EL (cell line): ENCODE measurements around the gene FUT8.
A peak's percentile ranks its signal among the peaks of the same experiment; 100 is the strongest.
"Not testable (repeated sequence)": the region's sequence is repeated elsewhere in the genome, so short reads cannot be mapped to it uniquely, and the experiment has no call there.

Experiments used
- DNase-seq: peaks from one replicate; pipeline ENCODE4 v3.0.0-alpha.2; 2016

FUT8 gene

GRCh38 chr14:65456247-65456646 is 43.7 kb downstream of the FUT8 start:
- DNase-seq: no peak

GRCh38 chr14:65461730-65462129 is 49.2 kb downstream of the FUT8 start:
- peak; percentile 8 for DNase-seq

- peak; percentile 81 for DNase-seq
Observed at GRCh38 chr14:65462411-65462810, 49.9 kb downstream of the FUT8 start.

GRCh38 chr14:65465584-65465983 is 53.1 kb downstream of the FUT8 start:
- no peak for DNase-seq

GRCh38 chr14:65467926-65468325 is 55.4 kb downstream of the FUT8 start:
- DNase-seq: not testable (repeated sequence)

- no peak for DNase-seq
Observed at GRCh38 chr14:65469903-65470302, 57.4 kb downstream of the FUT8 start.

GRCh38 chr14:65470404-65470880 is 57.9 kb downstream of the FUT8 start:
- DNase-seq: no peak

- DNase-seq: no peak
Observed at GRCh38 chr14:65471038-65471878, 58.7 kb downstream of the FUT8 start.

- no peak for DNase-seq
Observed at GRCh38 chr14:65472189-65472588, 59.7 kb downstream of the FUT8 start.

- DNase-seq: no peak
Observed at GRCh38 chr14:65476273-65476941, 63.9 kb downstream of the FUT8 start.

GRCh38 chr14:65476942-65477318 is 64.4 kb downstream of the FUT8 start:
- no peak for DNase-seq

GRCh38 chr14:65478017-65478416 is 65.5 kb downstream of the FUT8 start:
- no peak for DNase-seq

- DNase-seq: peak; percentile 47
Observed at GRCh38 chr14:65478596-65478995, 66.1 kb downstream of the FUT8 start.

- no peak for DNase-seq
Observed at GRCh38 chr14:65479386-65479785, 66.9 kb downstream of the FUT8 start.

GRCh38 chr14:65482757-65483438 is 70.4 kb downstream of the FUT8 start:
- no peak for DNase-seq

- DNase-seq: peak; percentile 13
Observed at GRCh38 chr14:65483647-65484046, 71.1 kb downstream of the FUT8 start.

- no peak for DNase-seq
Observed at GRCh38 chr14:65485516-65485915, 73.0 kb downstream of the FUT8 start.

- no peak for DNase-seq
Observed at GRCh38 chr14:65486863-65487262, 74.3 kb downstream of the FUT8 start.

- no peak for DNase-seq
Observed at GRCh38 chr14:65487783-65488494, 75.4 kb downstream of the FUT8 start.

- no peak for DNase-seq
Observed at GRCh38 chr14:65491274-65491673, 78.7 kb downstream of the FUT8 start.

GRCh38 chr14:65492266-65492665 is 79.7 kb downstream of the FUT8 start:
- DNase-seq: no peak

- DNase-seq: peak; percentile 25
Observed at GRCh38 chr14:65495196-65495595, 82.7 kb downstream of the FUT8 start.
